T follicular helper cell (primary cell): ENCODE data around the gene CACNA1F.
"Not testable (repeated sequence)": the region's sequence is repeated elsewhere in the genome, so short reads cannot be mapped to it uniquely, and the experiment has no call there.

ENCODE experiments used
- DNase-seq: peaks from one replicate; pipeline ENCODE4 v3.0.0-alpha.2; 2020; ENCODE audit warnings: low read depth

CACNA1F gene

DNA sequence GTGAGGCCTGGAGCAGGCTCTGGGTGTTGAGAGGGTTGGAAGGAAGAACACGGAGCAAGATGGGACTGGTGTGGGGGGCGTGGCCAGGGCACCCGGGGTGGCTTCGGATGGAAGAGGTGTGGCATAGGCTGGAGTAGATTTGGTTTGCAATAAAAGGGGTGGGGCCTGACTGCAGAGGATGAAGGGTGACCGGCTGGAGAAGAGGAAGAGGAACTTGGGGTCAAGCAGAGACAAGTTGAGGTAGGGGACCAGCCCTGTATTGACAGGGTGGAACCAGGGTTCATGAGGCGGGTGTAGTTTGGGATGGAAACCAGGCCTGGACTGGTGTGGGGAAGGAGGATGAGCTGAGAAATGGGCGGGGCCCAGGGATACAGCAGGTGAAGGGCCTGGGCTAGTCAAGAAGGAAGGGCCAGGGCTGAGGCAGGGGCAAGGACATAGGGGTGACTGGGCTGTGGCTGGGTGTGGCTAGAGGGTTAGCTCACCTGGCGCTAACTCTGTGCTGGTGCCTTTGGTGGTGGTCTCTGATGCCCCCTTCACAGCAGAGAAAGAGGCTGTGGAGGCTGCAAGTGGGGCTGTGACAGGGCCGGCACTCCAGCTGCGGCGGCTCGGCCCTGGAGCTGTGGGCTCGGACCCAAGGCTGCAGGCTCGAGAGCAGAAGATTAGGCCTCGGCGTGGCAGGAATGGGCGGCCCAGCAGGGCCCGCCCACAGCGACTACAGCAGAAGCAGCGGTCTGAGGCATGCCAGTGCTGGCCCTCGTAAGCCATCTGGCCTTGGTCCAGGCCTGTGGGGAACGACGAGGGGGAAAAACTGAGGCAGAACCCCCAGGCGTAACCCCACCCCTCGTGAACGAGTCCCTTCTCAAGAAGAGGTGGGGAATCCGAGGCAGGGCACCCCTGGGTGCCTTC, 56.5 kb downstream of the CACNA1F start:
- no peak for DNase-seq

DNA sequence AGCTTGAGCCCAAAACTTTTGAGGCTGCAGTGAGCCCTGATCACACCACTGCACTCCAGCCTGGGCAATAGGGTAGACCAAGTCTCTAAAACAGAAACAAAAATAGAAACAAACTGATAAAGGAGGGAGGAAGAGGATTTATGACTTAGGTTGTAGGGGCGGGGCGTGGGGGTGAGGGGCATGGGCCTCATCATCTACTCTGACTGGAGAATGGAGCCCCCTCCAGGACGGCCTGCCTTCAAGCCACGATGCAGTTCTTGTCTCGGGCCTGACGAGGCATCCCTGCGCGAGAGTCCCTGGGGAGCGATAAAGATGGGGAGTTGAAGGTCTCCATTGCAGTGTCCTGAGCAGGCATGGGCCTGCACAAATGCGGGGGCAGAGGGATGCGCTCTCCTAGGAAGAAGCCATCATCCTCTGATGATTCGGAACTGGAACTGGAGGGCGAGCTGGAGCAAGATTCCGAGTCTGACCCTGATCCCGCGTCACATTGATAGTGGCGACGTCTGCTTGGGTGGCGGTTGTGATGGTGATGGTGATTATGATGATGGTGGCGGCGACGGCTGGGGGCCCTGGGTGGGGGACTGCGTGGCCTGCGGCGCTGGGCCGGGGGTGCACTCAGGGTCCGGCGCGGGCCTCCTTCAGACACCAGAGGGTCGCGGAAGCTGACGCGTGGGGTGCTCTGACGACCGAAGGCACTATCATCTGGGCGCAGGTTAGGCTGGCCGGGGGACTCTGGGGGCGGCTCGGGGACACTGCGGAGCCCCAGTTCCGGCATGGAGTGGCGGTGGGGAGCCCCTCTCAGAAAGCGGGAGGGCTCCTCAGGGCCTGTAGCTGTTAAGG, 57.5 kb downstream of the CACNA1F start:
- no peak for DNase-seq

DNA sequence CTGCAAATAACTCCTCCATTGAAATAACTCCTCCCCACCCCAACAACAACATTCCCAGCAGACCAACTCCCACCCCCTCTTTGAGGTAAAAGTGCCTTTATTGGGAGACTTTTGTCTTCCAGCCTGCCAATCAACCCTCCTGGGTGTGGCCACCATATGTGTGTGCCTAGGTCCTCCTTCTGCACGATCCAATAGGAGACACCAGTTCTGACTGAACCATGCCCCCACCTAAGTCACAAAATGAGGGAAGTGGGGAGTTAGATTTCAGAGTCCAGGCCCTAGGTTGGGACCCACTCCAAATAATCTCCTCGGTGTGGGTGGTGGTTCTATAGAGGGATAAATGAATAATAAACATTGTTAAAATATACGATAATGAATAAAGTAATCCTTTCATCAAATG, 58.4 kb downstream of the CACNA1F start:
- no peak for DNase-seq

DNA sequence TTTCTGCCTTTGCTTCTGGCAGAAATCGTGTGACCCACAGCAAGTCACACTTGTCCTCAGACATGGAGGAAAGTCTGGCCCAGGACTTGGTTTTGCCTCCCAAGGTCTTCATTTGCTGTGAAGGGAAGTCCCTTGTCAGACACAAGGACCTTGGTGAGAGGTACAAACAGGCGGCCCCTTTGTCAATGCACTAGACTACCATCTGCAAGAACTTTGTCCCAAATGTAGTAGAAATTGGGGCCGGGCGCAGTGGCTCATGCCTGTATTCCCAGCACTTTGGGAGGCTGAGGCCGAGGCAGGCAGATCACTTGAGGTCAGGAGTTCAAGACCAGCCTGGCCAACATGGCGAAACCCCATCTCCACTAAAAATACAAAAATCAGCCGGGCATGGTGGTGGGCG, 59.6 kb downstream of the CACNA1F start:
- DNase-seq = not testable (repeated sequence)

DNA sequence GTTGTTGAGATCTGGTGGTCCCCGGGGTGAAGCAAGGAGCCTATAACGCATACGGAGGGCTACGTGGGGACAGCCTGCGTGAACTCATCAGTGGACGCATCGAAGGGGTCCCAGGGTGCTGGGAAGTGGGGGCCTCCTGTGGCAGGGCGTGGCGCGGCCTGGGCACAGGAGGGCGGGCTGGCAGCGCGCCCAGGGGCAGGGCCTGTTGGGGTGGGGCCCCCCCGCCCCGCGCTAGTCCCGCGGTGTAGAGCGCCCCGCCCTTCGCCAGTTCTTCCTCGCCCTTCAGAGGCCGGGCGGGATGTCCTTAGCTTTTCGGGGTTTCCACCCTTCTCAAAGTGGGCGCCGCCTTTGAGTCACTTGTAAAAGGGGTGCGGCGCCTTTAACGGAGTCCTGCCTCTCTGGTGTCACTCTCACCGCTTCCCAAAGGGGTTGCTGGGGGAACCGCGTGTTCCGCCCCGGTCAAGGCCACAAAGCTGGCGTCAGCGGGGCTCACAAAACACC, 60.8 kb downstream of the CACNA1F start:
- DNase-seq = no peak

DNA sequence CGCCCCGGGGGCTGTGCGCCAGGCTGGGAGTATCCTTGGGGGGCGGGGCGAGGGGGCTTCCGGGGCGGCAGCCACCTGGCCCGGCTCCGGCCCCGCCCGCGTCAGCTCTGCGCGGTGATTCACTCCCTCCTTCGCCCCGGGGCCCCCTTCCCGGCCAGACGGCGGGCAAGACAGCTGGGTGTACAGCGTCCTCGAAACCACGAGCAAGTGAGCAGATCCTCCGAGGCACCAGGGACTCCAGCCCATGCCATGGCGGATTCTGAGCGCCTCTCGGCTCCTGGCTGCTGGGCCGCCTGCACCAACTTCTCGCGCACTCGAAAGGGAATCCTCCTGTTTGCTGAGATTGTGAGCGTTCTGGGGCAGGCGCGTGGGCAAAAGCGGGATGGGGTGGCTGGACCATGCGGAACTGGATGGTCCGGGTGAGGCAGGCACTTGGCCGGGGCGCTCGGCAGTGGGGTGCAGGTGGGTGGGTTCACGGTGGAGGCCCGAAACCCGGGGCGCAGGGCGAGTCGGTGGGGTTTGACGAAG, 61.3 kb downstream of the CACNA1F start, which contains the start of gene PLP2:
PLP2 (plus strand) TSS at position 147 of the 528 bp plus-strand sequence; CDS start at position 250, 103 bp downstream.
- DNase-seq = peak; percentile 57

DNA sequence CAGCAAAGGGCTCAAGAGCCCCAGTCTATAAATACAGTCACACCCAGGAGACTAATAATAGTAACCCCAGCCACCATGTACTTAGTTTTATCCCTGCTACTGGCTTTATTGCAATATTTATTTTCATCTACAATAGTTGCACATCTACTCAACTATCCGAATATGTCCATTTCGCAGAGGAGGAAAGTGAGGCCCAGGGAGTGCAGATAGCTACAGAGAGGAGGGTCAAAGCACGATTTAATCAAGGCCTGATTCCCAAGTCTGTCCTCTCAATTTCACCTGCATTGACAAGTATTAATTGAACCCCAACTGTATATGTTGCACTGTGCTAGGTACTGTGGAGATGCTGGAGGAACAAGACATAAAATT, 65.4 kb downstream of the CACNA1F start:
- no peak for DNase-seq

DNA sequence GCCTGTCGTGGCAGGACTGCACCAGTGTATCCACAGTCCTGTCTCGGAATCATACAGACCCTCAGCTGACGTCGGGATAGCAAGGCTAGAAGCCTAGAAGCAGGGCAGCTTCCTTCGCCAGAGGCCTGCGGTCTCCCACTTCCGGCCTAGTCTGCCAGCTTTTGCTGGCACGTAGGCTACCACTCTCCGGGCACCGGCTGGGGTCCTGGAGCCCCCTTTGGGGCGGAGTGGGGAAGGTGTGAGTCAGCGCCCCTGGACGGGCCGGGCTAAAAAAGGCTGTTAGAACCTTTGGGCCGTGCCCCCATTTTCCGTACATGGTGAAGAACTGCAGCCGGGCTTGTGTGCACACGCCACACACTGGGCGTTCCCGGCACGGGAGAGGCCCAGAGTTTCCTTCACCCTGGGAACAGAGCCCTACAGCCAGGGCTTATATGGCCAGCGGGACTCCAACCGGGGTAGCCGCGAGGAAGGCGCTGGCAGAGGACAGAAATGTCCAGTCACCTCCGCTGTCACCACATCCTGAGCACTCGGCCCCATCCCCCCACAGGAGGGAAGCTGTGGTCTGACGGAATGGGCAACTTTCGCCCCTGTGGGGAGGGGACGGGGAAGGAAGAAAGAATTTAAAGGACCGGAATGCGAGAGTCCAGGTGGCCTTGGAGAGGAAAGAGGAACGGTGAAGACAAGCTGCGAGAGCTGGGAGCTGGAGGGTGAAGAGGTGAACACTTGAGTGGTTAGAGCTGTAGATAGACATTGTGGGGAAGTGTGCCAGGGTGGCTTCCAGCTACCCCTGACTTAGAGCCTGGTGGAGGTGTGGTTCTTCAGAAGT, 66.0 kb downstream of the CACNA1F start:
- DNase-seq = no peak

DNA sequence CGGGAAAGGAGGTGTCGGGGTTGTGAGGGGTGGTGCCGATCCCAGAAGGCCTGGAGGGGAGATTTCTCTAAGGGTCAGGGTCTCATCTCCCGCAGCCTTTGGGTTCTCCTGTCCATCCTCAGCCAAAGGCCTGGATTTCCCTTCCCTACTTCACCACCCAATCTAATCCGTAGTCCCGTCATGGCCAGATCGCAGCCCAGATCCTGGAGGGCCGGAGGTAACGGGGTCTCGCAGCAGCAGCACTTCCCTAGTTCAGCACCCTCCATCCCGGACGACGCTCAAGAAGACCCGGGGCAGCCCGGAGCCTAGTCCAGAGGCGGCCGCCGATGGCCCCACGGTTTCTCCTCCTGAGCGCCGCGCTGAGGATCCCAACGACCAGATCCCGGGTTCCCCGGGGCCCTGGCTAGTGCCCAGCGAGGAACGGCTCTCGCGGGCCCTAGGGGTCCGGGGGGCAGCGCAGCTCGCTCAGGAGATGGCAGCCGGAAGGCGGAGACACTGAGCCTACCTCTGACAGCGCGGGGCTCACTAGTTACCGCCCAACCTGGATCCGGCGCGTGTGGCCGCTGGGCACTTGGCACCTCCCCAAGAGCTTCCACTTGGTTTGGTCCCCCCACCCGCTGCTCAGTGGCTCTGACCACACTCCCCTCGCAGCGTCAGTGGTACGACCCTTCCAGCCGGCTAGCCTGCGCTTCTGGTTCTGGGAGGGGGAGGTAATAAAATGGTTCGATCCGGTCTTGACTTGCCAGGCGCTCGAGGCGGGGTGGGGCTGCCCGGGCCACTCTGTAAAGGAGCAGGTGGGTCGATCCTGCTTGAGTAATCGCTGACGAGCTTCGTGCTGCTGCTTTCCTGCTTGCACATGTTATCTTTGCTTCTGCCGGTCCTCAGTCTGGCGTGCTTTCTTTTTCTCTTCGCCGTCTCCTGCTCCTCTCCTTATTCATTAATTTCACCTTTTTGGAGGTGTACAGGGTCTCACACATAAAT, 66.9 kb downstream of the CACNA1F start:
- DNase-seq = peak; percentile 64

DNA sequence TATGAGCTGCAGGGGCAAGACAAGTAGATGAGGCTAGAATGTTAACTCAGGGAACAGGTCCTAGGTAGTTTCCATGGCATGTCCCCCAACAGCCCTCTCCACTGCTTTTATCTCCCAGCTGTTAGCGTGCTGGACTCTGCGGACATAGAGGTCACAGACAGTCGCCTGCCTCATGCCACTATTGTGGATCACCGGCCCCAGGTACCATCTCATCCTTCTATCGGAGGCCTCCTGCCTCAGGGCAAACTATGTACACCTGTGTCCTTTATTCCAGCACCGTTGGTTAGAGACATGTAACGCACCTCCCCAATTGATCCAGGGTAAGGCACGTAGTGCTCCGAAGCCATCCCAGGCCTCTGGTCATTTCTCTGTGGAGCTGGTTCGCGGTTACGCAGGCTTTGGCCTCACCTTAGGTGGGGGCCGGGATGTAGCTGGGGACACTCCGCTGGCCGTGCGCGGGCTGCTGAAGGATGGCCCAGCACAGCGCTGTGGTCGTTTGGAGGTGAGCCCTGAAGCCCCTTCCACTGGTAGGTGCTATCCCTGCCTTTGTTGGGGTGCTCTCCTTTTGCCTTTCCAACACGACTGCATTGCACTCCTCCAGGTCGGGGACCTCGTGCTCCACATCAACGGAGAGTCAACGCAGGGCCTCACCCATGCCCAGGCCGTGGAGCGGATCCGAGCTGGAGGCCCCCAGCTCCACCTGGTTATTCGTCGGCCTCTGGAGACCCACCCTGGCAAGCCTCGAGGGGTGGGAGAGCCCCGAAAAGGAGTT, 68.4 kb downstream of the CACNA1F start:
- no peak for DNase-seq

DNA sequence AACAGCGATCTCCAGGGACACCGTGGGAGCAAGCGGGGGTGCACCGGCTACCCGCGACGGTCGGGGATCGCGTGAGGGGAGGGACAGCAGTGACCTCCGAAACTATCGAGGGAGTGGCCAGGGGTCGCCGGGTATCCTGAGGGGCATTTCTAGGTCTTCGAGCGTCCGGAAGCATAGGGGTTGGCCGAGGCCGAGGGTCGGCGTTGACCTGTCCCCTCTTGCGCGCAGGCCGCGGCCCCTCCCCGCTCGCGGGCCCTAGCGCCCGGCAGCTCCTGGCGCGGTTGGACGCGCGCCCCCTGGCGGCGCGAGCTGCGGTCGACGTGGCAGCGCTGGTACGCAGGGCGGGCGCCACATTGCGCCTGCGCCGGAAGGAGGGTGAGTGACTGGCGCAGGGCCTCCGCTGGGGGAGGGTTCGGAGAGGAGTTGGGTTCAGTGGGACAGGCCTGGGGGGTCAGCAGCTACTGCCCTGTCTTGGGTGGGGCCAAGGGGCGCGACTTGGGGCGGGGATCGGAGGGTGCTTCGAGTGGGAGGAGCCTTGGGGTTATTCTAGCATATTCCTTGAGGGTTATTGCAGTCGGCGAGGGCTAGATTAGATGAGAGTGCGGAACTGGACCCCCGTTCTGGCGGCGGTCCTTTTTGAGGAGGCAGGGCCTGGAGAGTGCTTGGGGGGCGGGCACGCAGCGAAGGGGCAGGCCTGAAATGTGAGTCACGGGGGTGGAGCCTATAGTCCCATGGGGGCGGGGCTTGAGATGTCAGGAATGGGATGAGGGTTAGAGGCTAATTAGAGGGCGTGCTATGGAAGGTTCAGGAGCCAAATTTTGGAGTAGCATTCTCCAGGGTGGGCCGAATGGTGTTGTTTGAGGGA, 69.4 kb downstream of the CACNA1F start:
- peak; percentile 71 for DNase-seq

DNA sequence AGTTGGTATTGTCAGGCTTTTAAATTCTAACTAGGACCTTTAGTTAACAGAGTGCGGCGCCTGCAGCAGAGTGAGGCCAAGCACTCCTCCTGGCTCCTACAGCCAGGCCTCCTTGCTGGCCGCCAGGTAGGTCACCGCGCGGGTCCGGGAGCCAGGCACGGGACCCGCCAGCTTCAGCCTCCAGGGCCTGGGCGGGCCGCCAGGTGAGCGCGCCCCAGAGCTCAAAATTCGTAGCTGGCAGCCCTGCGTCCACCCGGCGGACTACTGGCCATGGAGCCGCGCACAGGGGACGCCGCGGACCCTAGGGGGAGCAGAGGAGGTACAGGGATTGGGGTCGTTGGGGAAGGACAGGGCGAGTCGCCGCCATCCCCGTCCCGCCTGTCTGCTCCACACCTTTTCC, 70.5 kb downstream of the CACNA1F start, which contains the start of gene MAGIX:
MAGIX (plus strand) TSS at position 139 of the 400 bp plus-strand sequence; CDS start at position 271, 132 bp downstream.
- DNase-seq = no peak

DNA sequence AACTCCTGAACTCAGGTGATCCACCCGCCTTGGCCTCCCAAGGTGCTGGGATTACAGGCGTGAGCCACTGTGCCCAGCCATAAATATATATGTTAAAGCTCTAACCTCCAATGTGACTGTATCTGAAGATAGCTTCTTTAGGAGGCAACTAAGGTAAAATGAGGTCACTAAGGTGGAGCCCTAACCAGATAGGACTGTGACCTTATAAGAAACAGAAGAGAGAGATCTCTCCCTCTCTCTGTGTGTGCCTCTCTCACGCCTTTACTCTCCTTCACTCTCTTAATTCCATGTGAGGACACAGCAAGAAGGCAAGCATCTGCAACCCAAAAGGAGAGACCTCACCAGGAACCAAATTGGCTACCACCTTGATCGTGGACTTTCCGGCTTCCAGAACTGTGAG, 71.5 kb downstream of the CACNA1F start:
- DNase-seq = no peak

DNA sequence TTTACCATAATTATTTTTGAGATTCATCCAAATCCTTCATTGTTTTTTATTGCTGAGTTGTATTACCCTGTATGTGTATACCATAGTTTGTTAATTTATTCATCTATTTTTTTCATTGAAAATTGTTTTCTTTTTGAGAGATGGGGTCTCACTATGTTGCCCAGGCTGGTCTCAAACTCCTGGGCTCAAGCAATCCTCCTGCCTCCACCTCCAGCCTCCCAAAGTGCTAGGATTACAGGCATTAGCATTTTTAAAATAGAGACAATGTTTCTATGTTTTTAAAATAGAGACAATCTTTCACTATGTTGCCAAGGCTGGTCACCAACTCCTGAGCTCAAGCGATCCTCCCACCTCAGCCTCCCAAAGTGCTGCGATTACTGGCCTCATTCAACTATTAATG, 72.2 kb downstream of the CACNA1F start:
- no peak for DNase-seq

DNA sequence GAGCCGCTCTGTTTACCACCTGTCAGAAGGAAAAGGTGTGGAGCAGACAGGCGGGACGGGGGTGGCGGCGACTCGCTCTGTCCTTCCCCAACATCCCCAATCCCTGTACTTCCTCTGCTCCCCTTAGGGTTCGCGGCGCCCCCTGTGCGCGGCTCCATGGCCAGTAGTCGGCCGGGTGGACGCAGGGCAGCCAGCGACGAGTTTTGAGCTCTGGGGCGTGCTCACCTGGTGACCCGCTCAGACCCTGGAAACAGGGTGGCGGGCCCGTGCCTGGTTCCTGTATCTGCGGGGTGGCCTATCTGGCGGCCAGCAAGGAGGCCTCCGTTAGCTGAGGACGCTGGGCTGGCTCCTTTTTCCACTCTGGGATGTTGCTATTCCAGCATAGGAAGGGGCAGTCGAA, 75.9 kb downstream of the CACNA1F start:
- DNase-seq = no peak

DNA sequence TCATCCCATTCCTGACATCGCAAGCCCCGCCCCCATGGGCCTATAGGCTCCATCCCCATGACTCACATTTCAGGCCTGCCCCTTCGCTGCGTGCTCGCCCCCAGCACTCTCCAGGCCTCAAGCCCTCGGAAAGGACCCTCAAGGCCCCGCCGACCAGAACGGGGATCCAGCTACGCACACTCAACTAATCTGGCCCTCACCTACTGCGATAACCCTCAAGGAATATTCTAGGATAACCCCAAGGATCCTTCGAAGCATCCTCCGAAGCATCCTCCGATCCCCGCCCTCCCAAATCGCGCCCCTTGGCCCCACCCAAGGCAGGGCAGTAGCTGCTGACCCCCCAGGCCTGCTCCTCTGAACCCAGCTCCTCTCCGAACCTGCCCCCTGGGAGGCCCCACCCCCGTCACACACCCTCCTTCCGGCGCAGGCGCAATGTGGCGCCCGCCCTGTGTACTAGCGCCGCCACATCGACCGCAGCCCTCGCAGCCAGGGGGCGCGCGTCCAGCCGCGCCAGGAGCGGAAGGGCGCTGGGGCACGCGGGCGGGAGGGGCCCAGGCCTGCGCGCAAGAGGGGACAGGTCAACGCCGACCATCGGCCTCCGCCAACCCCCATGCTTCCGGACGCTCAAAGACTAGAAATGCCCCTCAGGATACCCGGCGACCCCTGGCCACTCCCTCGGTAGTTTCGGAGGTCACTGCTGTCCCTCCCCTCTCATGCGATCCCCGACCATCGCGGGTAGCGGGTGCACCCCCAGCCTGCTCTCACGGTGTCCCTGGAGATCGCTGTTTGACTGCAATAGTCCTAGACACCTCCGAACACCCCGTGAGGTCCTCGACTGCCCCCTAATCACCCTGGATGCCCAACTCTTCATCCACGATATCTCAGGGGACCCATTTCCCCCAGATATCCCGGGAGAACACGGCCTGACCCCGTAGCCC, 77.0 kb downstream of the CACNA1F start:
- peak; percentile 76 for DNase-seq

DNA sequence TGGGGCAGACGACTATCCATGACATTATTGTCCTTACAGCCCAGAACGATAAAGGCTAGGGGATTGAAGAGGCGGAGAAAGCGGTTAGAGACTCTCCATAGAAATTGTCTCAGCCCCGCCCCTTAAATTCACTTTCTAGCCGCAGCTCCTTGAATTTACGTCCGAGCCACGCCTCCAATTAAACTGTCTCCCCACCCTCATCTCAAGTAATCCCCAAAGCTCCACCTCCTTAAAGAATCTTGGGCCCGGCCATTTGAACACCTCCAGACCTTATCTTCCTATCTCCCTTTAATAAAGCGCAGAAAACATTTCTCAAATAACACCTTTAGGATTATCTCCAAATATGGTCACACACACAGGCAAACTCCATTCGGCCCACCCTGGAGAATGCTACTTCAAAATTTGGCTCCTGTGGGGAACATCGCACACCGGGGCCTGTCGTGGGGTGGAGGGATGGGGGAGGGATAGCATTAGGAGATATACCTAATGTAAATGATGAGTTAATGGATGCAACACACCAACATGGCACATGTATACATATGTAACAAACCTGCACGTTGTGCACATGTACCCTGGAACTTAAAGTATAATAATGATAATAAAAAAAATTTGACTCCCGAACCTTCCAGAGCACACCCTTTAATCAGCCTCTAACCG, 77.8 kb downstream of the CACNA1F start:
- DNase-seq = no peak
